Esophagus squamous epithelium (tissue), 5 donors: ENCODE measurements around the gene PLXNA3. TPM values are rescaled to one million over a fixed set of nuclear protein-coding genes. Genes with fewer than 3 reads are reported as not detected.
A peak's percentile ranks its signal among the peaks of the same experiment; 100 is the strongest.

Experiments
- DNase-seq: peaks from one replicate; lab custom pipeline; 2025; lab: John Stamatoyannopoulos, UW
- H3K27ac ChIP-seq, 4 donors: fragments of 200-600 bp; sonication (generic); one replicate each; pipeline ENCODE4 v1.5.1; 2016 to 2019; ENCODE audit warnings: mild to moderate bottlenecking in 1 of 4
- H3K27me3 ChIP-seq, 4 donors: fragments of 200-600 bp; sonication (generic); 1 replicate in 3 of 4; 2 replicates in 1 of 4; pipeline versions ENCODE4 v1.5.1 to v1.6.0; 2017 to 2021; ENCODE audit warnings: antibody characterized with exemption in 1 of 4
- H3K36me3 ChIP-seq, 3 donors: fragments of 200-600 bp; sonication (generic); one replicate each; pipeline ENCODE4 v1.5.1; 2016 to 2019
- H3K4me1 ChIP-seq, 3 donors: fragments of 200-600 bp; sonication (generic); one replicate each; pipeline ENCODE4 v1.5.1; 2017 to 2019
- H3K4me3 ChIP-seq, 4 donors: fragments of 200-600 bp; sonication (generic); 1 replicate in 3 of 4; 2 replicates in 1 of 4; pipeline ENCODE4 v1.5.1; 2016 to 2019; ENCODE audit warnings: mild to moderate bottlenecking in 2 of 4, moderate library complexity in 1 of 4
- H3K9me3 ChIP-seq, 3 donors: fragments of 200-600 bp; sonication (generic); one replicate each; pipeline ENCODE4 v1.5.1; 2016 to 2019
- CTCF ChIP-seq, 6 experiments: fragments of 450-650 bp in 4 of 6; fragments of 200-600 bp in 2 of 6; sonication (generic) in 2 of 6; IDR thresholded peaks; one replicate each; pipeline ENCODE4 v1.5.1; 2016 to 2019; ENCODE audit warnings: antibody characterized with exemption in 6 of 6, mild to moderate bottlenecking in 4 of 6, moderate library complexity in 4 of 6
- POLR2A ChIP-seq, 4 donors: fragments of 450-650 bp; IDR thresholded peaks; one replicate each; pipeline ENCODE4 v1.6.1; 2017; ENCODE audit warnings: antibody characterized with exemption in 4 of 4, mild to moderate bottlenecking in 4 of 4, moderate library complexity in 3 of 4
- WGBS, 2 donors: methylation state at CpG; one replicate each; pipeline ENCODE4 v1.1.5; 2018; 5-methylcytosine and 5-hydroxymethylcytosine counted together
- intact Hi-C: fragments of 100-400 bp; cut with DNase I; formaldehyde crosslinking; loops from one replicate; pipeline ENCODE4 v1.15.0; 2022
- total RNA-seq, 4 donors: library from RNA; depleted of rRNA; stranded (reverse); fragments of >200 nt; gene quantifications; one replicate each; pipeline ENCODE4 v1.1.0, GENCODE V29; 2016
- donor health status: DM: yes; HTN: yes; CAD: no.

PLXNA3 gene
- total RNA-seq, 4 donors from 2014 or later: 4.4 to 5.9 (median 5.4) TPM

- H3K27ac ChIP-seq: no peak overlapping the region
- H3K9me3 ChIP-seq: no peaks in the 10 kb centered on the region
- intact Hi-C loops: no loop called here
- no peaks in the 10 kb centered on the region for H3K27me3 ChIP-seq
- WGBS, 2 donors: 80 to 97% methylated on average over 2 to 4 of the region's 9 CpGs
- H3K36me3 ChIP-seq: peaks cover 0 to 36% (median 0%) of the 10 kb centered on the region in 3 donors
- H3K4me3 ChIP-seq: no peak overlapping the region
- no peak for DNase-seq
- peaks cover 0 to 5% (median 0%) of the 10 kb centered on the region in 3 donors for H3K4me1 ChIP-seq
- TF ChIP-seq CTCF (IDR thresholded peaks at IDR 0.05) (no peak), POLR2A (IDR thresholded peaks at IDR 0.05) (no peak)
Measured at GRCh38 chrX:154452823-154453222, 5.3 kb upstream of the PLXNA3 start.

GRCh38 chrX:154457491-154458115 is 478 bp upstream of the PLXNA3 start:
- 0 to 47% methylated on average over 1 to 15 of the region's 65 CpGs for WGBS, 2 donors

GRCh38 chrX:154458954-154459778 is 1.1 kb downstream of the PLXNA3 start:
- H3K4me3 ChIP-seq: peak overlapping the region; percentile 48 to 74 (median 56)
- peaks cover 0 to 14% (median 0%) of the 10 kb centered on the region in 3 donors for H3K36me3 ChIP-seq
- intact Hi-C loops: no loop called here
- H3K9me3 ChIP-seq: no peaks in the 10 kb centered on the region
- 55% methylated on average over 3 of the region's 15 CpGs; no CpG with 5 or more reads in 1 of the 2 donors for WGBS, 2 donors
- H3K4me1 ChIP-seq: peaks cover 5 to 31% (median 7%) of the 10 kb centered on the region in 3 donors
- H3K27ac ChIP-seq: peak overlapping the region in 3 of 4 donors; percentile 58 to 85 (median 76)
- DNase-seq: no peak
- no peaks in the 10 kb centered on the region for H3K27me3 ChIP-seq
- TF ChIP-seq CTCF (IDR thresholded peaks at IDR 0.05): no peak
- no peak for TF ChIP-seq POLR2A (IDR thresholded peaks at IDR 0.05)

More at GRCh38 chrX:154457491-154458115, 478 bp upstream of the PLXNA3 start:
- Histone ChIP-seq H3K4me1 (peaks cover 5 to 31% (median 7%) of the 10 kb centered on the region in 3 donors), H3K36me3 (no peaks in the 10 kb centered on the region), H3K9me3 (no peaks in the 10 kb centered on the region), H3K27me3 (no peaks in the 10 kb centered on the region), H3K4me3 (peak overlapping the region; percentile 48 to 74 (median 56)), H3K27ac (peak overlapping the region; percentile 38 to 85 (median 80))
- no peak for TF ChIP-seq CTCF (IDR thresholded peaks at IDR 0.05)
- no peak for TF ChIP-seq POLR2A (IDR thresholded peaks at IDR 0.05)
- intact Hi-C loops: no loop called here
- DNase-seq: no peak

GRCh38 chrX:154459832-154460231 is 1.8 kb downstream of the PLXNA3 start:
- Histone ChIP-seq H3K4me3 (peak overlapping the region in 2 of 4 donors; percentile 59 to 74), H3K27ac (no peak overlapping the region), H3K36me3 (peaks cover 0 to 21% (median 0%) of the 10 kb centered on the region in 3 donors), H3K4me1 (peaks cover 5 to 31% (median 7%) of the 10 kb centered on the region in 3 donors), H3K9me3 (no peaks in the 10 kb centered on the region), H3K27me3 (no peaks in the 10 kb centered on the region)
- no peak for DNase-seq
- intact Hi-C loops: no loop called here
- TF ChIP-seq POLR2A (IDR thresholded peaks at IDR 0.05): no peak
- 49% methylated on average over 6 of the region's 14 CpGs; no CpG with 5 or more reads in 1 of the 2 donors for WGBS, 2 donors

- Histone ChIP-seq H3K4me3 (peak overlapping the region in 1 of 4 donors; percentile 74), H3K27ac (no peak overlapping the region), H3K27me3 (no peaks in the 10 kb centered on the region), H3K4me1 (peaks cover 5 to 31% (median 7%) of the 10 kb centered on the region in 3 donors), H3K36me3 (peaks cover 0 to 25% (median 0%) of the 10 kb centered on the region in 3 donors), H3K9me3 (no peaks in the 10 kb centered on the region)
- intact Hi-C loops: no loop called here
- TF ChIP-seq POLR2A (IDR thresholded peaks at IDR 0.05) (no peak), CTCF (IDR thresholded peaks at IDR 0.05) (no peak)
- 93% methylated on average over 13 of the region's 26 CpGs; no CpG with 5 or more reads in 1 of the 2 donors for WGBS, 2 donors
- DNase-seq: no peak
Measured at GRCh38 chrX:154460326-154460725, 2.2 kb downstream of the PLXNA3 start.
